NB4 (cell line): ENCODE data around the gene PALM.

Experiments
- CTCF ChIP-seq: IDR thresholded peaks from one replicate; pipeline ENCODE4 v1.5.1; 2012; ENCODE audit warnings: low read depth, low read length
- MAX ChIP-seq: IDR thresholded peaks from 2 replicates; pipeline ENCODE4 v1.6.1; 2011; ENCODE audit warnings: low read depth, low read length
- POLR2A ChIP-seq: IDR thresholded peaks from 2 replicates; pipeline ENCODE4 v1.6.1; 2011; ENCODE audit warnings: mild to moderate bottlenecking; ENCODE audit not compliant: insufficient read length; ENCODE audit errors: extremely low read depth

GRCh38 chr19:746208-746819 is 37.6 kb downstream of the PALM start:
- no peak for TF ChIP-seq CTCF
- no peak for TF ChIP-seq POLR2A
- no peak for TF ChIP-seq MAX
